WI38 (cell line): ENCODE results near the gene ROR1.

Experiments used
- H3K4me3 ChIP-seq: 2 replicates; pipeline ENCODE4 v1.5.1; 2011; ENCODE audit warnings: low read depth, mild to moderate bottlenecking, control low read depth, low read length
- CTCF ChIP-seq: IDR thresholded peaks from 2 replicates; pipeline ENCODE4 v1.5.1; 2012; ENCODE audit warnings: low read depth, mild to moderate bottlenecking, control low read depth, low read length

Gene ROR1

DNA sequence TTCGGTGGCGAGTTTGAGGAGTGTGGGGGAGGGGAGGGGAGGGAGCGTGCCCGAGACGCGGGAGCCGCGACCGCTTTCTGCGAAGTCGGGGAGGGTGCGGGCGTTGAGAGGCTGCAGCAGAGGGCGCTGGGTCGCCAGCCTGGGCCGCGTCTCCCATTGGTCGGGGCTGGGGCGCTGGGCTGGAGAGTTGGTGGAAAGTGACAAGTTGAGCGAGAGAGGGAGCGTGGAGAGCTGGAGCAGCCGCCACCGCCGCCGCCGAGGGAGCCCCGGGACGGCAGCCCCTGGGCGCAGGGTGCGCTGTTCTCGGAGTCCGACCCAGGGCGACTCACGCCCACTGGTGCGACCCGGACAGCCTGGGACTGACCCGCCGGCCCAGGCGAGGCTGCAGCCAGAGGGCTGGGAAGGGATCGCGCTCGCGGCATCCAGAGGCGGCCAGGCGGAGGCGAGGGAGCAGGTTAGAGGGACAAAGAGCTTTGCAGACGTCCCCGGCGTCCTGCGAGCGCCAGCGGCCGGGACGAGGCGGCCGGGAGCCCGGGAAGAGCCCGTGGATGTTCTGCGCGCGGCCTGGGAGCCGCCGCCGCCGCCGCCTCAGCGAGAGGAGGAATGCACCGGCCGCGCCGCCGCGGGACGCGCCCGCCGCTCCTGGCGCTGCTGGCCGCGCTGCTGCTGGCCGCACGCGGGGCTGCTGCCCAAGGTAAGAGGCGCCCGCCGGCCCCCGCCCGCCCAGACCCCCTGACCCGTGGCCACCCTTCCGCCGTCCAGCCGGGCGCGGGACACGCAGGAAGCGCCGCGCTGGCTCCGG lies at the start of gene ROR1:
Gene ROR1, plus strand, starts transcription at position 203 of the 802 bp plus-strand sequence.
- 0 out of 2 replicates have a peak, but pooled peaks have one; percentile 7 for TF ChIP-seq CTCF
- H3K4me3 ChIP-seq = peak within 1 kb of the TSS; percentile 53

GRCh38 chr1:63724375-63724899 lies 49.4 kb upstream of the ROR1 start:
- H3K4me3 ChIP-seq = no peak overlapping the region
- TF ChIP-seq CTCF = no peak

- TF ChIP-seq CTCF = no peak
- H3K4me3 ChIP-seq = no peak overlapping the region
Observed at GRCh38 chr1:63728611-63729226, 45.1 kb upstream of the ROR1 start.

DNA sequence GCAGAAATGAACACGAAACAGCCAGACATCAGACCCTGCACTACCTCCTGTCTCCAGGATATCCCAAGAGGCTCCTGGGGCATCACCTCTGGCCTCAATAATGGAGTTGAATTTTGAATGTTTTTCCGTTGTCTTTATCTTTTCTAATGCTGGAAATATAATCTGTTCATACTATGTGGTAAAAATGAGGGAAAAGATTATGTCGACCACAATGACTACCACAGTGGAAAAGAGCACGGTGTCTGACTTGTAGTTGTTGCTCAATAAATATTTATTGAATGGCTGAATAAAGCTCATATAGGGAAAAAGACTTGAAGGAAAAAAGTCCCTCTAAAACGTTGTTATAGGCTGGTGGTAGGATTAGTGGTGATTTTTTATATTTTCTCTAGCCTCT lies 44.6 kb upstream of the ROR1 start:
- no peak overlapping the region for H3K4me3 ChIP-seq
- no peak for TF ChIP-seq CTCF

GRCh38 chr1:63730211-63730610 lies 43.6 kb upstream of the ROR1 start:
- H3K4me3 ChIP-seq = no peak overlapping the region
- TF ChIP-seq CTCF = no peak

DNA sequence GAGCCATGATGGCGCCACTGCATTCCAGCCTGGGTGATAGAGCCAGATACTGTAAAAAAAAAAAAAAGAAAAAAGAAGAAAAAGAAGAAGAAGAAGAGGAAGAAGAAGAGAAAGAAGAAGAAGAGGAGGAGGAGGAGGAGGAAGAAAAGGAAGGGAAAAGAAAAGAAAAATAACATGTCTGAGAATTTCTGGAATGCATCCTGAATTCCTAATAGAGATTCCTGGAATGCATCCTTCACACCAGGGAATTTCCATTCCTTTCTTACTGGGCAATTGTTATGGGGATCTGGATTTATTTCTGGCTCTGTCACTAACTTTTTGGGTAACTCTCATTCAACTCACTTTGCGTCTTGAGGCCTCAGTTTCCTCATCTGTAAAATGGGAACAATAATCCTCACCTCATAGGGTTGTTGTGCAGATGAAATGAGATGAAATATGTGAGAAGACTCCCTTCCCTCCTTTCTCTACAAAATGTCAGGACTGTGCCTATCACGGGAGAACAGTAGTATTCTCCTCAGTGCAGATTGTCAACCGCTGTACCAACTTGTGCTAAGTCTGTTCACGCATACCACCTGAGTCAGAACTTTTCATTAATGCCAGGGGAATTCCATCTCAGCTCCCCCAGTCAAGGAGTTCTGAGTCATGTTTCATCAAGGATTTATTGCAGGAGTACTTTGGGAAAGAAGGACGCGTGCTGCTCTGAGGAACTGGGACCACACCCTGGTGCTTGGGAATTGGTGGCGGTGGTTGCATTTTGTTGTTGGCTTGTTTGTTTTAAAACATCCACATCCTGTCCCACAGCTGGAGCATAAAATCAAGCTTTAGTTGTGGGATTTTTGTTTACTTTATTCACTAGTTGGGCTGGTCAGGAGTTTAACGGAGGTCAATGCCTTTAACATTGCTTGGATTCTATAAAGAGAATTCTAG lies 42.4 kb upstream of the ROR1 start:
- no peak overlapping the region for H3K4me3 ChIP-seq
- no peak for TF ChIP-seq CTCF
